GM12872 (cell line): Measurements from ENCODE around the gene KL.

Source experiments
- TF ChIP-seq, protein P1 (sequence below): IDR thresholded peaks from 3 replicates; pipeline ENCODE4 v1.5.1; 2011; ENCODE audit warnings: low read depth, mild to moderate bottlenecking, low read length, moderate library complexity; ENCODE audit not compliant: insufficient read depth

The KL gene

DNA sequence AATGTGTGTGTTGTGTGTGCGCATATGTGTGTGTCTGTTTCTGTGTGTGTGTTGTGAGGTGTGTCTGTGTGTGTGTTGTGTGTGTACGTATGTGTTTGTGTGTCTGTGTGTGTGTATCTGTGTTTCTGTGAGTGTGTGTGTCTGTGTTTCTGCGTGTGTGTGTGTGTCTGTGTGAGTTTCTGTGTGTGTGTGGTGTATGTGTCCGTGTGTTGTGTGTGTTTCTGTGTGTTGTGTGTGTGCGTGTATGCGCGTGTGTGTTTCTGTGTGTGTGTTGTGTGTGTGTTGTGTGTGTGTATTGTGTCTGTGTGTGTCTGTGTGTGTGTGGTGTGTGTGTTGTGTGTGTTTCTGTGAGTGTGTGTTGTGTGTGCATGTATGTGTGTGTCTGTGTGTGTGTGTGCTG, 38.9 kb upstream of the KL start:
- TF ChIP-seq, protein P1, sequence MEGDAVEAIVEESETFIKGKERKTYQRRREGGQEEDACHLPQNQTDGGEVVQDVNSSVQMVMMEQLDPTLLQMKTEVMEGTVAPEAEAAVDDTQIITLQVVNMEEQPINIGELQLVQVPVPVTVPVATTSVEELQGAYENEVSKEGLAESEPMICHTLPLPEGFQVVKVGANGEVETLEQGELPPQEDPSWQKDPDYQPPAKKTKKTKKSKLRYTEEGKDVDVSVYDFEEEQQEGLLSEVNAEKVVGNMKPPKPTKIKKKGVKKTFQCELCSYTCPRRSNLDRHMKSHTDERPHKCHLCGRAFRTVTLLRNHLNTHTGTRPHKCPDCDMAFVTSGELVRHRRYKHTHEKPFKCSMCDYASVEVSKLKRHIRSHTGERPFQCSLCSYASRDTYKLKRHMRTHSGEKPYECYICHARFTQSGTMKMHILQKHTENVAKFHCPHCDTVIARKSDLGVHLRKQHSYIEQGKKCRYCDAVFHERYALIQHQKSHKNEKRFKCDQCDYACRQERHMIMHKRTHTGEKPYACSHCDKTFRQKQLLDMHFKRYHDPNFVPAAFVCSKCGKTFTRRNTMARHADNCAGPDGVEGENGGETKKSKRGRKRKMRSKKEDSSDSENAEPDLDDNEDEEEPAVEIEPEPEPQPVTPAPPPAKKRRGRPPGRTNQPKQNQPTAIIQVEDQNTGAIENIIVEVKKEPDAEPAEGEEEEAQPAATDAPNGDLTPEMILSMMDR = no peak

DNA sequence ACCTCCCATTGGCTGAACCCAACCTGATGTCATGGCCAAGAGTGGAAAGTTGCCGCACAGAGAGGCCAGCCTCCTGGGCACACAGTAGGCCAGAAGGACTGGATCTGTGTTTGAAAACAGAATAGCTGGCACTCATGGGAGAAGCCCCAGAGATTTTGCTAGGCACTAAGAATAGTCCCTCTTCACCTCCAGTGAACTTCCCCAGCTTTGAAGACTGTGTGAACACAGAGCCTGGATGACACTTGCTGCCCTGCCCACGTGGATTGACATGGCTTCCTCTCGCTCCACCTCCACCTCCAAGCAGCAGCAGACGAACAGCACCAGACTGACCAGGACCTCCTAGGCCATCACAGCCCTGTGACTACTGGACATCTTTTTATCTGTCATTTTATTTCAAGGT, 37.9 kb upstream of the KL start:
- TF ChIP-seq, protein P1 = no peak

DNA sequence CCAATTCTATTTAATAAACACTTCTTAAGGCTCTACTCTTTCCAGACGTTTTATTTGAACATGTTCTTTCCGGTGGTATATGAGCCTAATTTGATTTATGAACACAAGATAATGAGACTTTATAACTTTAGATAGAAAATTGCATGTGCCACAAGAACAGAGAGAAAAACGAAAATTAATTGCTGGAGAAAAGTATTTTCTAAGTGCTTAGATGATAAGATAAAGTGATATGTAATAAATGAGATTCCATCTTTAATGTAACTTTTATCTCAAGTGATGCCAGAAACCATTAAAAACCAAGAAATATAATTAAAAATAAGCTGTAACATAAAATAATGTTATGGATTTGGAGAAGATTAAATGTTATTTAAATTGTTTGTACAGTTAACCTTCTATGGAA, 33.2 kb upstream of the KL start:
- TF ChIP-seq, protein P1 = no peak

DNA sequence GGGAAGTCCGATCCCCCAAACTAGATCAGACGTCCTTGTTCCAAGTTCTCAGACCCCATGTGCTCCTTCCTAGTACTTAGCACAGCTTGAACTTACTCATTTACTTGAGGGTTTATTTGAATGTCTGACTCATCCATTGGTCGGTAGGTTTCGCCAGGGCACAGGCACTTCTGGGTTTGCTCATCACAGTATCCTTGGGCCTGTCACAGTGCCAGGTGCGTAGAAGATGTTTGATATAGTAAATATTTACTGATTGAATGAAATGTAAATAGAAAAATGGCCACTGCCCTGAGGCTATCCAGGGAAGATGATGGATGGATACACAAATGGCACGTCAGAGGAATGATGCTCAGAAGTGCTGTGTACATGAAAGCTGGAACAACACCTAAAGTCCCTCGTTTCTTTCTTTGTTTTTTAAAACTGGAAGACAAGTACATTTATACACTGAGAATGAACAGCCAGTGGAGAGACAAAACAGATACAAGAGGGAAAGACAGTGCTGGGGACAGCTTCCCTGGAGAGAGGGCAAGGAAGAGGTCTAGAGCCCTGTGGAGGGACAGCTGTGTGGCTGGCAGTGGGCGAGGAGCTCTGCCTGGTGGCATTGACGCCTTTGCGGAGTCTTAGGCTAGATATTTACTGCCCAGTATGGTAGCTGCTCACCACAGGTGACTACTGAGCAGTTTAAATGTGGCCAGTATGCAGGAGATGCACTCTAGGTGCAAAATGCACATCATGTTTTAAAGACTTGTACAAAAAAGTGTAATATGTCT, 31.2 kb upstream of the KL start:
- TF ChIP-seq, protein P1 = no peak

DNA sequence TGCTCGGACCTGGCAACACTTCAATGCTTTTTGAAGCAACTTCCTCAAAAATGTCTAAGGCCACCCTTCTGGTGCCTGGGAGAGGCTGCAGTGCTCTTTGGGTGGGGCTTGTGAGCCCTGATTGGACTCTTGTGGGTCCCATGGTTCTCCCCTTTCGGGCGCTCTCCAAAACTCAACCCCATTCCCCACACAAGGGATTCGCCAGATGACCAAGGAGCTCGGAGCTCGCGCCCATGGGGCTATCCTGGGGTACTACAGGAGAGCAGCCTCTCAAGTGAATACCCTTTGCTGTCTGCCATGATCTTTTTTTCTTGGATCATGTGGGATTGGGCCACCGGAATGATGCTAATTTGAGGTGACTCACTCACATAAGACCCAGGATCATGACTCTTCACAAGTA, 29.7 kb upstream of the KL start:
- TF ChIP-seq, protein P1 = no peak

DNA sequence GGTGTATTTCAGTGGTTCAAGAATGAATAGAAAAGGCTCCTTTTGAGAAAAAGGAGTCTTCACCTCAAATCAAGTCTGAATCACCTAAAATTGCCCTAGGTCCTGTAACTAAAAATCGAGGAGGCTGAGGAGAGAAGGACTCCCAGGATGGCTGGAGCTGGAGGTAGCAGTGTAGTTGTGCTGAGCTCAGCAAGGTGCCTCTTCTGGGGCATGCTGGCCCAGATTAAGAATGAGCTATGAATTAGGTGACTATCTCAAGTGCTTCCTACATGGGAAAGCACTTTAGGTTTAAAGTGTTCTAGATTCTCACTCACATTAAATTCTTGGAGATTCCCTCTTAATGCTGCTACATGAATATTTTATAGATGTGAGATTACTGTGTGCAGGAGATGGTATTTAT, 28.8 kb upstream of the KL start:
- TF ChIP-seq, protein P1 = no peak

DNA sequence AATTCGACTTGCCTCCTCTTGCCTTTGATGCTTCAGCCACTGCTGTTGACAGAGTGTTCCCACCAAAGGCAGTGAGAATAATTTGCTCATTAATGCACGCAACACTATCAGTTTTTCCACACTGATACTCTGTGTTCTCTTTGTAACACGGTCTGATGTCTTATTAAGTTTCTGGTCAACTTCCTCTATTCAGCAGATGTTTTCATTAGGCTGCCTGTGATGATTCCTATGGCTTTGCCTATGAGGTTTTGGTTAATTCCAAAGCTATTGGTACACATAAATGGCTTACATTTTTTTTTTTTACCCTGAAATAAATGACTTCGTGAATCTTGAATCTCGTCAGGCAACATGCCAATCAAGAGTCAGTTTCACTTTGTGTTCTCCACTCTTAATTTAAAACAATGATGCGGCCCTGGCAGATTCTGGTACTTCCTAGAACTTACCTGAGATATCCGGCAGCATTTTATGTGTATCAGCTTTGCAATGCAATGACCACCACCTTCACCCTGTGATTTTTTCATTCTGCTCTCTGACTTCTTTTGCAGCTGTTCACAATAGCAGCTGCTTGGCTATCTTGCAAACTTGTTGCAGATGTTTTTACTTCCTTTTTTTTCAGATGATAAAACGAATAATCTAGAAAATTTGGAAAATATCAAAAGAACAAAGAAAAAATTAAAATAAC, 27.5 kb upstream of the KL start:
- TF ChIP-seq, protein P1 = no peak
